SK-N-MC (cell line): ENCODE data around the gene PLXNA2.

Experiments used
- EZH2 ChIP-seq: fragments of 200-600 bp; sonication (generic); IDR thresholded peaks from one replicate; pipeline ENCODE4 v1.6.1; 2017; ENCODE audit warnings: antibody characterized with exemption
- POLR2AphosphoS5 ChIP-seq: IDR thresholded peaks from 2 replicates; pipeline ENCODE4 v1.6.1; 2012; ENCODE audit warnings: mild to moderate bottlenecking, low read depth, low read length, borderline replicate concordance

DNA sequence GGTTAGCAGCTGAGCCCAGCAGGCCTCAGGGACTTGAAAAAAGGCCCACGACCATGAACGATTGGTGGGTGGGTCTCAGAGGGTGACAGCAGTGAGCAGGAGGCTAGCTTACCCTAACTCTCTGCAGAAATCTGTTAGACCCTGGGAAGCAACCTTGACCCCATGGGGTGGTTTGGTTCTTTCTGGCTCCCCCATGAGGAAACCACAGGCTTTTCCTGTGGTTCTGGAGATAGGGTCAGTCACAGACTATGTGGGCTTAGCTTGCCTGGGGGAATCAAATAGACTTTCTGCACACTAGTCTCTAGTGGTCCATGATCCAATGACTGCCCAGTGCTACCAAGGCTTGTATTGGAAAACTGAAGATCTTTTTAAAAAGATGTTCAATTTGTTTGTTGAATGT is 118.1 kb downstream of the PLXNA2 start:
- no peak for TF ChIP-seq EZH2
- no peak for TF ChIP-seq POLR2AphosphoS5
